ENCODE data around the gene BBS9.
"Not testable (repeated sequence)": the region's sequence is repeated elsewhere in the genome, so short reads cannot be mapped to it uniquely, and the experiment has no call there.

The BBS9 gene

GRCh38 chr7:33091641-33092191, 37.6 kb upstream of the BBS9 start:
- TF ChIP-seq ZFX (IDR thresholded peaks at IDR 0.05; ENCODE audit: borderline replicate concordance), result no peak
- TF ChIP-seq CTCF (IDR thresholded peaks at IDR 0.05), result no peak
- H3K27ac ChIP-seq, result no peak overlapping the region

DNA sequence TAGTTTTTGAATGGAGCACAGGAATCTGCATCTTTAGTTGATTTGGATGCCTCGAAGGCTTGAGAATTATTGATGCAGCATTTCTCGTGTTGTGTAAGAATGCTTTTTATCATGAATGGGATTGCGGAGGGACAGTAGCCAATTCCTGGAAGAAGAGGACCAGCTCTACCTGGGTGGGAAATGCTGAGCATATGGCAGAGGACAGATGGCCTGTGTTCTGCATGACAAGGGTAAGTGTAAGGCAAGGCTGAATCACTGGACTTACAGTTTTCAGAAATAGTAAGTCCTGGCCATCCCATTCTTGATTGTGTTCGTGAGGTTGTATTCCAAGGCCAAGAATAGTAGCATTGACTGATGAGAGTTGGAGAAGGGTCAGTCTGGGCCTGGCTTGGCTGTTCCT, 36.1 kb upstream of the BBS9 start:
- no peak for TF ChIP-seq CTCF (IDR thresholded peaks at IDR 0.05)
- TF ChIP-seq ZFX (IDR thresholded peaks at IDR 0.05; ENCODE audit: borderline replicate concordance), result no peak
- H3K27ac ChIP-seq, result no peak overlapping the region

DNA sequence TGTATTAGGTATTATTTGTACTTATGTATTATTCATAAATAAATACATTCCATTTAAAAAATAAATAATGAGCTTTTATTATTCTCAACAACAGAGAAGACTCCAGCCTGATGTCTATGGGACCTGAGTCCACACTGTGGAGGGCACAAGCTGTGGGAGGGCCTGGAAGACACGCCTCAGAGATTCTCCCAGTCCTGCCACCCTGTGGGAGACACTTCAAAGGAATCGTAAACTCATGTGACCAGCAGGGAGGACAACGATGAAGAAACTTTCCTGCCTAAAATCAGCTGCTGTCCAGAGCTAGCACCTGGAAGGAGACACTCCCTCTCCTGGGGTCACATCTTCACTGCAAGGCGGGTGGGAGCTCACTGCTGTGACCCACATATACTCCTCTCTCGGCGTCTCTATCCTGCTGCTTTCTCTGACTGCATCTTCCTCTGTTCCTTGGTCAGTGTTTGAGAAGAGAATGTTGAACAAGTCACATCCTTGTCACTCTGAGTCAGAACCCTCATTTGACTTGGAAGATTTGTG, 34.6 kb upstream of the BBS9 start:
- not testable (repeated sequence) for H3K27ac ChIP-seq

- H3K27ac ChIP-seq, result no peak overlapping the region
- TF ChIP-seq CTCF (IDR thresholded peaks at IDR 0.05) (no peak), ZFX (IDR thresholded peaks at IDR 0.05; ENCODE audit: borderline replicate concordance) (no peak)
These were observed 30.0 kb upstream of the BBS9 start for GRCh38 chr7:33099154-33099940.

DNA sequence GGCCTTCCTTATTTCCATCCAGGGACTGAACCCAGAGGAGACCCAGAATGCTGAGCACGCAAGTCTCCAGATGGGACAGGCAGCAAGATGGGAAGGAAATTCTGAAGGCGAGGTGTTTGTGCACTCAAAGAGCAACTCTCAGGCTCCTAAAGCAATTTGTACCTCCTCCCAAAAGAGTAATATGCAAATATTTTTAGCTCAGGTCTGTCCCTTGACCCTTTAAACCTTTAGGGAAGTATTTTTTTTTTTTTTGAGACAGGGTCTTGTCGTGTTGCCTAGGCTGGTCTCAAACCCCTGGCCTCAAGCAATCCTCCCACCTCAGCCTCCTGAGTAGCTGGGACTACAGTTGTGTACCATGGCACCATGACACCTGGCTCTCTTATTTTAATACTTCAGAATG, 28.6 kb upstream of the BBS9 start:
- no peak for TF ChIP-seq ZFX (IDR thresholded peaks at IDR 0.05; ENCODE audit: borderline replicate concordance)
- no peak for TF ChIP-seq CTCF (IDR thresholded peaks at IDR 0.05)
- H3K27ac ChIP-seq, result no peak overlapping the region

DNA sequence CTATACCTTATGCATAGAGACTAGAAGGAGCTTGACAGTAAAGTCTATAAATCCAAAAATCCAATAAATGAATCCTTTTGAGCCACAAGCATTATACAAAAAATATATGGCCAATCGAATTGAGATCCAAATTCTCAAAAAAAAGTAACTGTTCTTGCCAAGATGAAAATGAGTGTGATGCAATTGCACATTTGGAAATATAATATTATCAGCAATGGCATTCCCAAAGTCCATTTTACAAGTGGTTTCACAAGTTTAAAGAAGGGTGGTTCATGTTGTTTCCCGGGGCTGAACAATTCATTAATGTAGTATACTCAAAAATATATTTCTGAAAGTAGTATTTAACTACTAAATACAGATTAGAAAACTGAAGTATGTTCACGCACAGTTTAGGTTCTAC, 27.5 kb upstream of the BBS9 start:
- no peak for TF ChIP-seq ZFX (IDR thresholded peaks at IDR 0.05; ENCODE audit: borderline replicate concordance)
- TF ChIP-seq CTCF (IDR thresholded peaks at IDR 0.05), result no peak
- H3K27ac ChIP-seq, result no peak overlapping the region

- TF ChIP-seq ZFX (IDR thresholded peaks at IDR 0.05; ENCODE audit: borderline replicate concordance), result no peak
- TF ChIP-seq CTCF (IDR thresholded peaks at IDR 0.05), result peak; percentile 77
These were observed 22.0 kb upstream of the BBS9 start for GRCh38 chr7:33107136-33108066.

More at GRCh38 chr7:33107136-33108066, 22.0 kb upstream of the BBS9 start:
- peak overlapping the region; percentile 55; the same call in 1 of the 2 replicates for H3K27ac ChIP-seq
